A549 treated with CORT108297 at 1 μM for 4 hours (cell line): ENCODE data around the gene MSL2. TPM values are rescaled to one million over a fixed set of nuclear protein-coding genes. Genes with fewer than 3 reads are reported as not detected.

Experiments
- total RNA-seq: library from RNA; stranded (reverse); fragments of 200-300 nt; extraction: Qiagen RNA extraction; gene quantifications from 5 replicates; pipeline ENCODE4 v1.2.3, GENCODE V29; 2022

Gene MSL2
- total RNA-seq = 6.5 to 8.0 TPM (median 7.1 TPM) in 5 replicates

GRCh38 chr3:136196064-136196400, at the start of gene MSL2:
TSS of gene MSL2 (minus strand) at chr3:136196335. CDS start at chr3:136195113, 1,222 bp downstream.

Other genes with a start within 250 kb of the MSL2 start
- 1.8 to 3.3 TPM (median 2.7 TPM) in 5 replicates for gene PPP2R3A, start 230.6 kb downstream of the MSL2 start, total RNA-seq
- 26.1 to 30.4 TPM (median 28.7 TPM) in 5 replicates for gene PCCB, start 54.0 kb upstream of the MSL2 start, total RNA-seq